Breast epithelium (tissue), 3 donors: ENCODE data around the gene SRPRB.

Experiments used
- CTCF ChIP-seq, 3 donors: fragments of 450-650 bp; IDR thresholded peaks; one replicate each; pipeline ENCODE4 v1.5.1; 2016 to 2017; ENCODE audit warnings: antibody characterized with exemption in 3 of 3, mild to moderate bottlenecking in 3 of 3, moderate library complexity in 3 of 3
- POLR2A ChIP-seq: fragments of 450-650 bp; IDR thresholded peaks from one replicate; pipeline ENCODE4 v1.6.1; 2016; ENCODE audit warnings: antibody characterized with exemption, mild to moderate bottlenecking, moderate library complexity

DNA sequence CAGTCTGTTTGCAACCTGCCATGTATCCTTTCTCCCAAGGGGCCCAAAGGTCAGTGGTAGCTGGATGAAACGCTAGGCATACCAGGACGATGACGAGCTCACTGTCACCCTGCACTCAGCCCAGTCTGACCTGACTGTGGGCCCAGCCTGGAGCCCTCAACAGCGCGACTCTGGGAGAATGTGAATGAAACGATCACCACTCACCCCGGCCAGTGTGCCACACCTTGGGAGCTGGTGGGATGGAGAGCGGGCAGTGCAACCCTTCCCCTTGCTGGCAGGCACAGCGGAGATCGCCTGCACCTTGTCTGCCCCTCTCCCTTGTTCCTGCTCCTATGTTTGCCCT is 27.2 kb downstream of the SRPRB start:
- TF ChIP-seq CTCF (IDR thresholded peaks at IDR 0.05) = no peak
- no peak for TF ChIP-seq POLR2A
